Nephron (organoid): ENCODE measurements around the gene UBQLN3.

ENCODE experiments used
- H3K27ac Mint-ChIP-seq, 3 experiments: 2 replicates each; pipeline ENCODE4 v1.8.0; 2020; ENCODE audit warnings: mixed read lengths in 3 of 3, mild to moderate bottlenecking in 2 of 3, moderate library complexity in 1 of 3
- H3K27me3 Mint-ChIP-seq: 2 replicates; pipeline ENCODE4 v1.8.0; 2021; ENCODE audit warnings: low read depth, mild to moderate bottlenecking, moderate library complexity, mixed read lengths
- H3K36me3 Mint-ChIP-seq: 2 replicates; pipeline ENCODE4 v1.8.0; 2020; ENCODE audit warnings: low read depth, mixed read lengths
- H3K4me1 Mint-ChIP-seq: 2 replicates; pipeline ENCODE4 v1.8.0; 2020; ENCODE audit warnings: mixed read lengths
- H3K4me3 Mint-ChIP-seq, 3 experiments: 2 replicates each; pipeline ENCODE4 v1.8.0; 2020; ENCODE audit warnings: mild to moderate bottlenecking in 3 of 3, mixed read lengths in 3 of 3, moderate library complexity in 2 of 3
- H3K9me3 Mint-ChIP-seq: 2 replicates; pipeline ENCODE4 v1.8.0; 2020; ENCODE audit warnings: mixed read lengths
- CTCF ChIP-seq, 3 experiments: fragments of 200-600 bp; sonication (generic); IDR thresholded peaks; one replicate each; pipeline ENCODE4 v1.5.0; 2021; ENCODE audit warnings: antibody characterized with exemption in 3 of 3; ENCODE audit not compliant: unreplicated experiment in 3 of 3

Gene UBQLN3

GRCh38 chr11:5509803-5510202 is at the start of gene UBQLN3:
Gene UBQLN3 (minus strand): TSS chr11:5509957. CDS start chr11:5509558, 399 bp downstream.
- H3K4me1 Mint-ChIP-seq = peaks cover 7% of the 10 kb centered on the region
- no peak within 1 kb of the TSS for H3K4me3 Mint-ChIP-seq
- no peak within 1 kb of the TSS for H3K27ac Mint-ChIP-seq
- H3K36me3 Mint-ChIP-seq = no peaks in the 10 kb centered on the region
- no peak for TF ChIP-seq CTCF (IDR thresholded peaks at IDR 0.05; ENCODE audit: unreplicated experiment in 3 of 3)
- H3K9me3 Mint-ChIP-seq = no peaks in the 10 kb centered on the region
- no peaks in the 10 kb centered on the region for H3K27me3 Mint-ChIP-seq

DNA sequence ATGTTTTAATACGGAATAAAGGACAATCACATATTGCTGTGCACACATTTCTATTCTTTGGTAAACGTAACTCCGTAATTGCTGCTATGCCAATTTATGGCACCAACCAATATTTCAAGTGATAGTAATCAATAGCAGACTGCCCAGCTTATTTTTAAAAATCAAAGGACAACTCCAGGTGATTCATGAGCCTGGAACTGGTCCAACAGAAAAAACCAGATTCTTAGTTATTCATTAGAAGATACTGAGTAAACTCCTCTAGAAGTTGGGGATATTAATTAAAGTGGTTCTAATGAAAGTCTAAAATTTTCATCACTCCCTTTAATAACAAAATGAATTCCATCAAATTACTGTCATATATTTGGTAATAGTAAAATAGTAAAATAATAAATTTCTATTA is 48.0 kb upstream of the UBQLN3 start:
- H3K4me1 Mint-ChIP-seq = no peaks in the 10 kb centered on the region
- TF ChIP-seq CTCF (IDR thresholded peaks at IDR 0.05; ENCODE audit: unreplicated experiment in 3 of 3) = no peak
- no peaks in the 10 kb centered on the region for H3K9me3 Mint-ChIP-seq
- no peak overlapping the region for H3K27ac Mint-ChIP-seq
- H3K4me3 Mint-ChIP-seq = no peak overlapping the region
- H3K36me3 Mint-ChIP-seq = no peaks in the 10 kb centered on the region
- peaks cover 4% of the 10 kb centered on the region for H3K27me3 Mint-ChIP-seq

- Mint-ChIP-seq H3K9me3 (no peaks in the 10 kb centered on the region), H3K4me1 (no peaks in the 10 kb centered on the region), H3K36me3 (no peaks in the 10 kb centered on the region), H3K4me3 (no peak overlapping the region), H3K27me3 (peaks cover 4% of the 10 kb centered on the region), H3K27ac (no peak overlapping the region)
- TF ChIP-seq CTCF (IDR thresholded peaks at IDR 0.05; ENCODE audit: unreplicated experiment in 3 of 3) = no peak
These were observed 46.9 kb upstream of the UBQLN3 start for GRCh38 chr11:5556596-5557188.

- peak; percentile 19 to 35 (median 28) for TF ChIP-seq CTCF (IDR thresholded peaks at IDR 0.05; ENCODE audit: unreplicated experiment in 3 of 3)
- Mint-ChIP-seq H3K36me3 (no peaks in the 10 kb centered on the region), H3K27me3 (peaks cover 4% of the 10 kb centered on the region), H3K27ac (no peak overlapping the region), H3K4me3 (no peak overlapping the region), H3K9me3 (no peaks in the 10 kb centered on the region), H3K4me1 (no peaks in the 10 kb centered on the region)
These were observed 43.6 kb upstream of the UBQLN3 start for GRCh38 chr11:5553343-5553742.

DNA sequence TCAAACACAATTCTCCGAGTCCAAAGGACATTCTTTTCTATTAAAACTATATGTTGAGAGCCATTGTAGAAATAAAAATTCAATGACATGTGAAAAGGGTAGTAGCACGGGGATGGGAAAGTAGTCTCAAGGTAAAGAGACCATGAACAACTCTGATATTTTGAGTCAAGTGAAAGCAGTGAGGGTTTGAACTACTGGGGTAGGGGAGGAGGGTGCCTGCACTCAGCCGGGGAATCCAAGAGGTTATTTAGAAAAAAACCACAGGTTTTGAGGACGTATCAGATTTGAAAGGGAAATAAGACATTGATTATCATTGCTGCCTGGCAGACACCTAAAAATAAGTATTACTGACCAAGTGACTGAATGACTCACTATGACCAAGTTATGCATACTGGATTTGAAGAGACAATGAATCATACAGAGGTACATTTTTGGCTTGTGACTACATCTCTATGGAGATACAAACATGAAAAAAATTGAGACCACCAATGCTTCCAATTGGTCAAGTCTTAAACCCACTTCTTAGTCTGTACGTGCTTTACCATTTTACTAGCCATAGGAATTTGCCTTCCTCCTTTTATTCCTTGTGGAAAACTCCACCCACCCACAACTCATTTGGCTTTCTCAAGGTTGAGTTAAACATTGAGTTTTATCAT is 40.8 kb upstream of the UBQLN3 start:
- Mint-ChIP-seq H3K4me1 (no peaks in the 10 kb centered on the region), H3K36me3 (no peaks in the 10 kb centered on the region), H3K4me3 (no peak overlapping the region), H3K27ac (no peak overlapping the region), H3K27me3 (no peaks in the 10 kb centered on the region), H3K9me3 (no peaks in the 10 kb centered on the region)
- TF ChIP-seq CTCF (IDR thresholded peaks at IDR 0.05; ENCODE audit: unreplicated experiment in 3 of 3) = no peak

- Mint-ChIP-seq H3K9me3 (no peaks in the 10 kb centered on the region), H3K27ac (no peak within 1 kb of the TSS), H3K36me3 (no peaks in the 10 kb centered on the region), H3K27me3 (no peaks in the 10 kb centered on the region), H3K4me1 (no peaks in the 10 kb centered on the region), H3K4me3 (no peak within 1 kb of the TSS)
- no peak for TF ChIP-seq CTCF (IDR thresholded peaks at IDR 0.05; ENCODE audit: unreplicated experiment in 3 of 3)
These were observed 38.7 kb upstream of the UBQLN3 start, which contains the start of gene OR52H1 for GRCh38 chr11:5548440-5548839. Gene OR52H1 (minus strand): TSS chr11:5548540. CDS start chr11:5545505, 3,035 bp downstream.
